Astrocyte (in vitro differentiated cells and primary cell): ENCODE results near the gene ITPR2. TPM values are rescaled to one million over a fixed set of nuclear protein-coding genes. Genes with fewer than 3 reads are reported as not detected.

Experiments used
- DNase-seq: peaks from one replicate; pipeline ENCODE4 v3.0.0-alpha.2; 2010; ENCODE audit warnings: low read depth
- FAIRE-seq: peaks from 2 replicates; lab custom pipeline; 2011; peaks lifted over from hg19 to GRCh38; lab: Jason Lieb, UNC
- H2AFZ ChIP-seq: 2 replicates; pipeline ENCODE4 v1.6.0; 2012; ENCODE audit warnings: low read depth, low read length, inconsistent platforms
- H3K27ac ChIP-seq: 2 replicates; pipeline ENCODE4 v1.5.1; 2011; ENCODE audit warnings: low read depth, low read length, inconsistent platforms
- H3K27me3 ChIP-seq: 2 replicates; pipeline ENCODE4 v1.6.0; 2011; ENCODE audit warnings: low read length, inconsistent platforms; ENCODE audit not compliant: insufficient read depth
- H3K36me3 ChIP-seq: 2 replicates; pipeline ENCODE4 v1.5.1; 2011; ENCODE audit warnings: low read length, inconsistent platforms; ENCODE audit not compliant: insufficient read depth
- H3K4me1 ChIP-seq: 2 replicates; pipeline ENCODE4 v1.5.1; 2011; ENCODE audit warnings: low read length, inconsistent platforms; ENCODE audit not compliant: insufficient read depth
- H3K4me2 ChIP-seq: 2 replicates; pipeline ENCODE4 v1.6.0; 2012; ENCODE audit warnings: low read length, inconsistent platforms
- H3K4me3 ChIP-seq: 2 replicates; pipeline ENCODE4 v1.5.1; 2011; ENCODE audit warnings: low read depth, mild to moderate bottlenecking, low read length, inconsistent platforms; ENCODE audit not compliant: insufficient read depth
- H3K79me2 ChIP-seq: 2 replicates; pipeline ENCODE4 v1.6.0; 2012; ENCODE audit warnings: mild to moderate bottlenecking, low read length, inconsistent platforms; ENCODE audit not compliant: insufficient read depth
- H3K9ac ChIP-seq: 2 replicates; pipeline ENCODE4 v1.6.0; 2012; ENCODE audit warnings: mild to moderate bottlenecking, low read length, inconsistent platforms
- H3K9me3 ChIP-seq: 2 replicates; pipeline ENCODE4 v1.5.1; 2012; ENCODE audit warnings: low read depth, mild to moderate bottlenecking, low read length, inconsistent platforms; ENCODE audit not compliant: insufficient read depth
- H4K20me1 ChIP-seq: 2 replicates; pipeline ENCODE4 v1.6.0; 2012; ENCODE audit warnings: low read length, inconsistent platforms; ENCODE audit not compliant: insufficient read depth
- H3K27ac Mint-ChIP-seq: one replicate; pipeline ENCODE4 v1.8.0; 2021; ENCODE audit warnings: mild to moderate bottlenecking, mixed read lengths; ENCODE audit not compliant: unreplicated experiment
- H3K27me3 Mint-ChIP-seq: one replicate; pipeline ENCODE4 v1.8.0; 2021; ENCODE audit warnings: low read depth, mixed read lengths; ENCODE audit not compliant: unreplicated experiment
- H3K36me3 Mint-ChIP-seq: one replicate; pipeline ENCODE4 v1.8.0; 2021; ENCODE audit warnings: low read depth, mixed read lengths; ENCODE audit not compliant: unreplicated experiment
- H3K4me1 Mint-ChIP-seq: one replicate; pipeline ENCODE4 v1.8.0; 2021; ENCODE audit warnings: low read depth, mixed read lengths; ENCODE audit not compliant: unreplicated experiment
- H3K4me3 Mint-ChIP-seq: one replicate; pipeline ENCODE4 v1.8.0; 2021; ENCODE audit warnings: mild to moderate bottlenecking, moderate library complexity, mixed read lengths; ENCODE audit not compliant: unreplicated experiment
- H3K9me3 Mint-ChIP-seq: one replicate; pipeline ENCODE4 v1.8.0; 2021; ENCODE audit warnings: mild to moderate bottlenecking, mixed read lengths; ENCODE audit not compliant: unreplicated experiment
- CTCF ChIP-seq: IDR thresholded peaks from 2 replicates; pipeline ENCODE4 v1.5.1; 2011; ENCODE audit warnings: low read depth, mild to moderate bottlenecking, inconsistent platforms, low read length, moderate library complexity; ENCODE audit not compliant: insufficient read depth
- EZH2 ChIP-seq: IDR thresholded peaks from 2 replicates; pipeline ENCODE4 v1.6.1; 2012; ENCODE audit warnings: mild to moderate bottlenecking, low read length, inconsistent platforms; ENCODE audit not compliant: insufficient read depth
- total RNA-seq: library from RNA; stranded (reverse); gene quantifications from 2 replicates; pipeline ENCODE4 v1.2.1, GENCODE V29; 2021

Gene ITPR2
- total RNA-seq, 1 donor from 2014 or later = 24.4 TPM

- Mint-ChIP-seq H3K36me3 (no peaks in the 10 kb centered on the region), H3K4me1 (peaks cover 31% of the 10 kb centered on the region), H3K9me3 (no peaks in the 10 kb centered on the region), H3K27ac (no peak overlapping the region), H3K27me3 (no peaks in the 10 kb centered on the region), H3K4me3 (no peak overlapping the region)
- Histone ChIP-seq H3K4me3 (no peak overlapping the region), H3K9me3 (no peaks in the 10 kb centered on the region), H3K27me3 (no peaks in the 10 kb centered on the region), H2AFZ (no peak overlapping the region), H3K9ac (no peak overlapping the region), H3K79me2 (no peaks in the 10 kb centered on the region), H3K27ac (no peak overlapping the region), H4K20me1 (no peaks in the 10 kb centered on the region), H3K36me3 (no peaks in the 10 kb centered on the region), H3K4me1 (peaks cover 18% of the 10 kb centered on the region), H3K4me2 (no peak overlapping the region)
- TF ChIP-seq EZH2 (no peak), CTCF (no peak)
- FAIRE-seq (no peak), DNase-seq (no peak)
Measured at GRCh38 chr12:26335651-26336050, 497.3 kb downstream of the ITPR2 start.

GRCh38 chr12:26334621-26335124 lies 498.3 kb downstream of the ITPR2 start:
- no peak overlapping the region for H3K4me3 ChIP-seq
- DNase-seq = no peak
- no peak overlapping the region for H3K4me2 ChIP-seq
- Mint-ChIP-seq H3K36me3 (no peaks in the 10 kb centered on the region), H3K4me1 (peaks cover 21% of the 10 kb centered on the region), H3K27me3 (no peaks in the 10 kb centered on the region), H3K9me3 (no peaks in the 10 kb centered on the region), H3K27ac (no peak overlapping the region), H3K4me3 (no peak overlapping the region)
- no peaks in the 10 kb centered on the region for H3K9me3 ChIP-seq
- H3K4me1 ChIP-seq = peaks cover 10% of the 10 kb centered on the region
- no peaks in the 10 kb centered on the region for H3K27me3 ChIP-seq
- H3K27ac ChIP-seq = no peak overlapping the region
- H4K20me1 ChIP-seq = no peaks in the 10 kb centered on the region
- H2AFZ ChIP-seq = no peak overlapping the region
- TF ChIP-seq EZH2 (no peak), CTCF (no peak)
- no peak for FAIRE-seq
- no peak overlapping the region for H3K9ac ChIP-seq
- H3K36me3 ChIP-seq = no peaks in the 10 kb centered on the region
- no peaks in the 10 kb centered on the region for H3K79me2 ChIP-seq

GRCh38 chr12:26331960-26332359 lies 501.0 kb downstream of the ITPR2 start:
- no peaks in the 10 kb centered on the region for H3K27me3 Mint-ChIP-seq
- FAIRE-seq (no peak), DNase-seq (no peak)
- no peaks in the 10 kb centered on the region for H3K79me2 ChIP-seq
- H3K9me3 Mint-ChIP-seq = peaks cover 2% of the 10 kb centered on the region
- H3K4me1 ChIP-seq = no peaks in the 10 kb centered on the region
- H3K36me3 ChIP-seq = no peaks in the 10 kb centered on the region
- H3K4me3 ChIP-seq = no peak overlapping the region
- H3K4me2 ChIP-seq = no peak overlapping the region
- no peak overlapping the region for H3K27ac Mint-ChIP-seq
- no peaks in the 10 kb centered on the region for H3K9me3 ChIP-seq
- no peak overlapping the region for H3K9ac ChIP-seq
- no peaks in the 10 kb centered on the region for H4K20me1 ChIP-seq
- H3K27me3 ChIP-seq = no peaks in the 10 kb centered on the region
- H3K4me3 Mint-ChIP-seq = no peak overlapping the region
- no peaks in the 10 kb centered on the region for H3K36me3 Mint-ChIP-seq
- H3K4me1 Mint-ChIP-seq = peaks cover 3% of the 10 kb centered on the region
- TF ChIP-seq CTCF (no peak), EZH2 (no peak)
- no peak overlapping the region for H2AFZ ChIP-seq
- no peak overlapping the region for H3K27ac ChIP-seq
